ENCODE data around the gene MOCS3. TPM values are rescaled to one million over a fixed set of nuclear protein-coding genes. Genes with fewer than 3 reads are reported as not detected.

Gene MOCS3
- total RNA-seq, 6 donors from 2014 or later: 1.6 to 5.3 (median 4.4) TPM

DNA sequence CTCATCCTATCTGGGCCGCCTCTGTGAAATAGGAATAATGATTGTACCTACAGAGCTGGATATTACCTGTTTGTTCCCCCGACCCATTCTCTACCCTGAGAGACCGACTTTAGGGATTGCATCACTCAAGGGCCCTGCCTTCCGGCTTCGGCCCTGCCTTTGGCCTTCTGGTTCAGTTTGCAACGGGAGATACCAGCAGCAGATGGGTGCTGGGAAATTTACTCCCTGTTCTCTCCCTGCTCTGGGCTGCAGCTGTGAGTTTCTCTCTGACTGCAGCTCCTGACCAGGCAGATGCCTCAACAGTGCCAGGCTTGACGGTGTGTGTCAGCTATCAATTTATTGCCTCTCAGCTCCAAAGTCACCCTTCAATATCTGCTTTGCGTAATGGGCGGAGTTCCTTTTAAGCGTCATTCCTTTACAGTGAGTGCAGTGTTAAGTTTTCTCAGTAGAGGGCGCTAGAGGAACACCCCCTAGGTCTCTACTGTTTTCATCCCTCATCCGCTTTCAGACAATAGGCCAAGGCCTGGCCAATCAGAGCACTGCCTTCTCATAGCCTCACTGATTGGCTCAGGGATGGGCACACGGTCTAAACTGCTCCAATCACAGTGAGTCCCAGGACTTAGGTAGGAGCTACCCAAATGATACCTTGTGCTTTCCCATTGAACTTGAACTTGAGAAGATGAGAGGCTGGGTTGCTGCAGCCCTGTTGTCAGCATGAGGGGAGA, 34.3 kb downstream of the MOCS3 start:
- 33 to 48% methylated on average over 12 to 13 of the region's 13 CpGs for WGBS, 2 donors
- no peak for TF ChIP-seq POLR2AphosphoS5 (IDR thresholded peaks at IDR 0.05)
- TF ChIP-seq EP300 (IDR thresholded peaks at IDR 0.05): no peak
- TF ChIP-seq, protein P1, sequence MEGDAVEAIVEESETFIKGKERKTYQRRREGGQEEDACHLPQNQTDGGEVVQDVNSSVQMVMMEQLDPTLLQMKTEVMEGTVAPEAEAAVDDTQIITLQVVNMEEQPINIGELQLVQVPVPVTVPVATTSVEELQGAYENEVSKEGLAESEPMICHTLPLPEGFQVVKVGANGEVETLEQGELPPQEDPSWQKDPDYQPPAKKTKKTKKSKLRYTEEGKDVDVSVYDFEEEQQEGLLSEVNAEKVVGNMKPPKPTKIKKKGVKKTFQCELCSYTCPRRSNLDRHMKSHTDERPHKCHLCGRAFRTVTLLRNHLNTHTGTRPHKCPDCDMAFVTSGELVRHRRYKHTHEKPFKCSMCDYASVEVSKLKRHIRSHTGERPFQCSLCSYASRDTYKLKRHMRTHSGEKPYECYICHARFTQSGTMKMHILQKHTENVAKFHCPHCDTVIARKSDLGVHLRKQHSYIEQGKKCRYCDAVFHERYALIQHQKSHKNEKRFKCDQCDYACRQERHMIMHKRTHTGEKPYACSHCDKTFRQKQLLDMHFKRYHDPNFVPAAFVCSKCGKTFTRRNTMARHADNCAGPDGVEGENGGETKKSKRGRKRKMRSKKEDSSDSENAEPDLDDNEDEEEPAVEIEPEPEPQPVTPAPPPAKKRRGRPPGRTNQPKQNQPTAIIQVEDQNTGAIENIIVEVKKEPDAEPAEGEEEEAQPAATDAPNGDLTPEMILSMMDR (IDR thresholded peaks at IDR 0.05): peak in 5 of 6 experiments; percentile 12 to 43 (median 34)
- Histone ChIP-seq H3K27ac (no peak overlapping the region), H3K27me3 (no peaks in the 10 kb centered on the region), H3K9me3 (no peaks in the 10 kb centered on the region), H3K4me1 (no peaks in the 10 kb centered on the region), H3K36me3 (no peaks in the 10 kb centered on the region), H3K4me3 (no peak overlapping the region)
- ATAC-seq (ENCODE audit: low FRiP score in 2 of 2) (peak in 1 of 2 donors; percentile 55), DNase-seq (no peak)

DNA sequence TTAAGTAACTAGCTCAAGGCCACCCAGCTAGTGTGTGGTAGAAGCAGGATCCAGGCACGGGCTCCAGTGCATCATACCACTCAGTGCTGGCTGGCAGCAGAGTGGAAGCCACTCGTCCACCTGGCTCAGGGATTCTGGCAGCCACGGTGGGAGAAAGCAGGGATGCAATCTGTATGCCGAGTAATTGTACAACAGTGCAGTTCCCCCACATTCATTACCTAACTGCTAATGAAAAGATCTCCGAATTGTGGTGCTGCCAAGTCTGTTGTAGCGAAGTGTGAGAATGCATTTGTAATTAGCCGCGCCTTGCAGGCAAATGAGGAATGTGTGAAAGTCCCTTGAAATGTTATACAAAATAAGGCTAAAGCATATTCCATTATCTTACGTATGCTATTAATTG, 35.3 kb downstream of the MOCS3 start:
- Histone ChIP-seq H3K4me1 (no peaks in the 10 kb centered on the region), H3K27ac (no peak overlapping the region), H3K36me3 (no peaks in the 10 kb centered on the region), H3K9me3 (no peaks in the 10 kb centered on the region), H3K4me3 (no peak overlapping the region), H3K27me3 (no peaks in the 10 kb centered on the region)
- DNase-seq (no peak), ATAC-seq (ENCODE audit: low FRiP score in 2 of 2) (no peak)
- 82 to 87% methylated on average over 9 of the region's 9 CpGs for WGBS, 2 donors
- no peak for TF ChIP-seq POLR2A (IDR thresholded peaks at IDR 0.05)
- no peak for TF ChIP-seq POLR2AphosphoS5 (IDR thresholded peaks at IDR 0.05)
- TF ChIP-seq, protein P1 (IDR thresholded peaks at IDR 0.05): no peak
- TF ChIP-seq EP300 (IDR thresholded peaks at IDR 0.05): no peak

DNA sequence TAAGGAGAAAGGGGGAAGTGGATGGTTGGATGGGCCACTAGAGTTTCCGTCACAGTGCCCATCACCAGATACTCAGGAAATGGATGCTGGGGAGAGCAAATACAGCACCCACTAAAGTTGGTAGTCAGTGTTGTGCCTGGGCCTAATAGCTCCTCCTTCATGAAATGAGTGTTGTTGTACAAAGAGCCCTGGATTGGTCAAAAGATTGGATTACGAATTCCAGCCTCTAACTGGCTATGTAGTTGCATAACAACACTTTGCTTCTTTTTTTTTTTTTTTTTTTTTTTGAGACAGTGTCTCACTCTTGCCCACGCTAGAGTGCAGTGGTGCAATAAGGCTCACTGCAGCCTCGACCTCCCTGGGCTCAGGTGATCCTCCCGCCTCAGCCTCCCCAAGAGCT, 36.9 kb downstream of the MOCS3 start:
- no peaks in the 10 kb centered on the region for H3K9me3 ChIP-seq
- WGBS, 2 donors: 71% methylated on average over 5 of the region's 5 CpGs
- no peak overlapping the region for H3K4me3 ChIP-seq
- H3K27me3 ChIP-seq: no peaks in the 10 kb centered on the region
- DNase-seq (no peak), ATAC-seq (ENCODE audit: low FRiP score in 2 of 2) (no peak)
- H3K36me3 ChIP-seq: no peaks in the 10 kb centered on the region
- H3K4me1 ChIP-seq: no peaks in the 10 kb centered on the region
- no peak overlapping the region for H3K27ac ChIP-seq
- TF ChIP-seq, protein P1 (IDR thresholded peaks at IDR 0.05): no peak
- TF ChIP-seq POLR2A (IDR thresholded peaks at IDR 0.05) (no peak), EP300 (IDR thresholded peaks at IDR 0.05) (no peak), POLR2AphosphoS5 (IDR thresholded peaks at IDR 0.05) (no peak)

DNA sequence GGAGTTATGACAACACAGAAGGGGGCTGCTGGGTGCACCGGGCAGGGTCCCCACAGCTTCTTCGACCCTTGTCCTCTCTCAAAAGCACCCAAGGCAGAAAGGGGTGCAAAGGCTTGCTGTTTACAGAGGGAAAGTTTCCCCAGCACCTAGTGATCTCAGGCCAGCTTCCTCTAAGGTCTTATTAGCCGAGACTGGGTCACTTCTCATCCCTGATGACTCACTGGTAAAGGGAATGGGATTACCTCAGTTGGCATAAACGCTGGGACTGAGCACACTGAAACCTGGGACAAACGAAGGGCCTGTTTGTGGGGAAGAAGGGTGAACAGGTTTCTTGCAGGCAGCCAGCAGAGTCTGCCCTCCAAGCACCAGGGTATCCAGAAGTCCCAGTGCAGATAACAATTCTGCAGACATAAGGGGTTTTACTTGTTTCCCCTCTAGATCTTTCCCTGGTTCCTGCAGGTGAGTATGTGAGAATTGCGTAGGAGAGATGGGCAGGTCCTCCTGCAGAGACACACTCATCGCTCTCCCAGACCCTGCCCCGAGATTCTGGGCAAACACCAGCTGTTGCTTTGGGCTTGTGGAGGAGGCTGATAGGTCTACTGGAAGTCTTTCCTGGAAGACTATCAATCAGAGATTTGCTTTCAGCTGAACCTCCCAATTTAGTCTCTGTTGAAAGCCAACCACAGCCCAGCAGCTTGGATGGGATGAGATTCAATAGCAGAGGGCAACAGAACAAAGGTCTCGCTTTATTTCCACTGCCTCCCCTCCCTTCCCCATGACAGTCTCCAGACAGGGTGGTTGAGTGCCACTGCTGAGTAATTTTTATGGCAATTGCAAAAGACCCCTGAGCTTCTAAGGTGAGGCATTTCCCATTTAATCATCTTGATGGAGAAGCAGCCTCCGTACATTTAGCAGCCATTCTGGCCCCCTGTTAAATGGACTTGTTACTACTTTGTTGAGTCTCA, 38.6 kb downstream of the MOCS3 start:
- no peaks in the 10 kb centered on the region for H3K4me1 ChIP-seq
- H3K4me3 ChIP-seq: no peak overlapping the region
- no peak overlapping the region for H3K27ac ChIP-seq
- 53 to 58% methylated on average over 10 of the region's 10 CpGs for WGBS, 2 donors
- no peaks in the 10 kb centered on the region for H3K27me3 ChIP-seq
- ATAC-seq (ENCODE audit: low FRiP score in 2 of 2): no peak
- no peak for DNase-seq
- no peaks in the 10 kb centered on the region for H3K9me3 ChIP-seq
- TF ChIP-seq POLR2AphosphoS5 (IDR thresholded peaks at IDR 0.05) (no peak), POLR2A (IDR thresholded peaks at IDR 0.05) (no peak), EP300 (IDR thresholded peaks at IDR 0.05) (no peak)
- TF ChIP-seq, protein P1 (IDR thresholded peaks at IDR 0.05): no peak
- no peaks in the 10 kb centered on the region for H3K36me3 ChIP-seq
